Measurements from ENCODE around the gene HSPA1L. TPM values are rescaled to one million over a fixed set of nuclear protein-coding genes. Genes with fewer than 3 reads are reported as not detected.

The HSPA1L gene
- total and polyA plus RNA-seq, 2 donors, result 1.2 to 2.4 TPM

Other genes starting within 250 kb of the HSPA1L start
Only the 30 nearest of the 40 such genes appear.
- 101 TPM for gene BAG6, start 162.6 kb downstream of the HSPA1L start, total RNA-seq
- 271 TPM for gene BAG6, start 162.6 kb downstream of the HSPA1L start, polyA plus RNA-seq
- 6.1 TPM for gene APOM, start 159.4 kb downstream of the HSPA1L start, total RNA-seq
- gene APOM, start 159.4 kb downstream of the HSPA1L start, polyA plus RNA-seq, result 9.1 TPM
- gene C6orf47, start 154.5 kb downstream of the HSPA1L start, total RNA-seq, result 19.1 TPM
- gene C6orf47, start 154.5 kb downstream of the HSPA1L start, polyA plus RNA-seq, result 16.7 TPM
- 25.2 TPM for gene GPANK1, start 150.3 kb downstream of the HSPA1L start, total RNA-seq
- 13.8 TPM for gene GPANK1, start 150.3 kb downstream of the HSPA1L start, polyA plus RNA-seq
- 169 TPM for gene CSNK2B, start 149.2 kb downstream of the HSPA1L start, total RNA-seq
- gene CSNK2B, start 149.2 kb downstream of the HSPA1L start, polyA plus RNA-seq, result 169 TPM
- gene LY6G5B, start 145.3 kb downstream of the HSPA1L start, total RNA-seq, result 2.3 TPM
- gene LY6G5B, start 145.3 kb downstream of the HSPA1L start, polyA plus RNA-seq, result 6.5 TPM
- 0.90 TPM for gene LY6G5C, start 134.2 kb downstream of the HSPA1L start, total RNA-seq
- gene LY6G5C, start 134.2 kb downstream of the HSPA1L start, polyA plus RNA-seq, result 9.1 TPM
- 50.0 TPM for gene ABHD16A, start 112.0 kb downstream of the HSPA1L start, total RNA-seq
- gene ABHD16A, start 112.0 kb downstream of the HSPA1L start, polyA plus RNA-seq, result 51.3 TPM
- 0.05 TPM for gene LY6G6F, start 108.4 kb downstream of the HSPA1L start, total RNA-seq
- gene LY6G6F, start 108.4 kb downstream of the HSPA1L start, polyA plus RNA-seq, result not detected
- gene LY6G6D, start 99.9 kb downstream of the HSPA1L start, total RNA-seq, result not detected
- not detected for gene LY6G6D, start 99.9 kb downstream of the HSPA1L start, polyA plus RNA-seq
- gene LY6G6C, start 93.5 kb downstream of the HSPA1L start, total RNA-seq, result not detected
- gene LY6G6C, start 93.5 kb downstream of the HSPA1L start, polyA plus RNA-seq, result 7.0 TPM
- gene MPIG6B, start 91.9 kb downstream of the HSPA1L start, total RNA-seq, result 0.14 TPM
- 0.32 TPM for gene MPIG6B, start 91.9 kb downstream of the HSPA1L start, polyA plus RNA-seq
- 49.6 TPM for gene DDAH2, start 86.0 kb downstream of the HSPA1L start, total RNA-seq
- gene DDAH2, start 86.0 kb downstream of the HSPA1L start, polyA plus RNA-seq, result 105 TPM
- gene CLIC1, start 78.8 kb downstream of the HSPA1L start, total RNA-seq, result 431 TPM
- gene CLIC1, start 78.8 kb downstream of the HSPA1L start, polyA plus RNA-seq, result 337 TPM
- 8.4 TPM for gene MSH5, start 75.3 kb downstream of the HSPA1L start, total RNA-seq
- 15.2 TPM for gene MSH5, start 75.3 kb downstream of the HSPA1L start, polyA plus RNA-seq
- gene SAPCD1, start 52.6 kb downstream of the HSPA1L start, total RNA-seq, result 1.2 TPM
- gene SAPCD1, start 52.6 kb downstream of the HSPA1L start, polyA plus RNA-seq, result 9.7 TPM
- gene VWA7, start 38.0 kb downstream of the HSPA1L start, total RNA-seq, result 0.76 TPM
- 0.66 TPM for gene VWA7, start 38.0 kb downstream of the HSPA1L start, polyA plus RNA-seq
- 16.6 TPM for gene VARS1, start 19.5 kb downstream of the HSPA1L start, total RNA-seq
- 25.2 TPM for gene VARS1, start 19.5 kb downstream of the HSPA1L start, polyA plus RNA-seq
- 71.8 TPM for gene LSM2, start 8.3 kb downstream of the HSPA1L start, total RNA-seq
- 76.8 TPM for gene LSM2, start 8.3 kb downstream of the HSPA1L start, polyA plus RNA-seq
- gene HSPA1A, start 260 bp upstream of the HSPA1L start, total RNA-seq, result 73.8 TPM
- gene HSPA1A, start 260 bp upstream of the HSPA1L start, polyA plus RNA-seq, result 68.8 TPM
- gene HSPA1B, start 12.5 kb upstream of the HSPA1L start, total RNA-seq, result 110 TPM
- 46.8 TPM for gene HSPA1B, start 12.5 kb upstream of the HSPA1L start, polyA plus RNA-seq
- 20.8 TPM for gene NEU1, start 47.5 kb upstream of the HSPA1L start, total RNA-seq
- 21.9 TPM for gene NEU1, start 47.5 kb upstream of the HSPA1L start, polyA plus RNA-seq
- 0.42 TPM for gene SLC44A4, start 63.7 kb upstream of the HSPA1L start, total RNA-seq
- gene SLC44A4, start 63.7 kb upstream of the HSPA1L start, polyA plus RNA-seq, result 1.7 TPM
- gene EHMT2, start 82.4 kb upstream of the HSPA1L start, total RNA-seq, result 35.0 TPM
- 60.1 TPM for gene EHMT2, start 82.4 kb upstream of the HSPA1L start, polyA plus RNA-seq
- 1.9 TPM for gene ZBTB12, start 86.8 kb upstream of the HSPA1L start, total RNA-seq
- 2.6 TPM for gene ZBTB12, start 86.8 kb upstream of the HSPA1L start, polyA plus RNA-seq
- gene C2, start 112.4 kb upstream of the HSPA1L start, total RNA-seq, result 9.0 TPM
- gene C2, start 112.4 kb upstream of the HSPA1L start, polyA plus RNA-seq, result 10.3 TPM
- gene CFB, start 130.8 kb upstream of the HSPA1L start, total RNA-seq, result 17.0 TPM
- 41.0 TPM for gene CFB, start 130.8 kb upstream of the HSPA1L start, polyA plus RNA-seq
- 62.9 TPM for gene NELFE, start 143.7 kb upstream of the HSPA1L start, total RNA-seq
- gene NELFE, start 143.7 kb upstream of the HSPA1L start, polyA plus RNA-seq, result 44.5 TPM
- 25.4 TPM for gene SKIC2, start 143.9 kb upstream of the HSPA1L start, total RNA-seq
- 110 TPM for gene SKIC2, start 143.9 kb upstream of the HSPA1L start, polyA plus RNA-seq
- gene DXO, start 156.9 kb upstream of the HSPA1L start, total RNA-seq, result 11.8 TPM
- 27.3 TPM for gene DXO, start 156.9 kb upstream of the HSPA1L start, polyA plus RNA-seq